PC-3 (cell line): ENCODE data around the gene VNN1. TPM values are rescaled to one million over a fixed set of nuclear protein-coding genes. Genes with fewer than 3 reads are reported as not detected.

Source experiments
- ATAC-seq: fragments of 200-7000 bp; cut with Tn5 transposase; 2 replicates; pipeline ENCODE4 v1.9.1; 2020; ENCODE audit warnings: mild to moderate bottlenecking, moderate library complexity
- BruUV-seq: library from RNA; stranded (reverse); fragments of 400-500 nt; replicated peaks from 2 replicates; lab custom pipeline; 2021; lab: Mats Ljungman, UMichigan
- CTCF ChIA-PET: fragments of 300-600 bp; sonication (Branson Sonifier 250); formaldehyde crosslinking; loops from one replicate; lab custom pipeline; 2022; ENCODE audit warnings: antibody characterized with exemption; lab: Charles Lee
- POLR2A ChIA-PET: fragments of 300-600 bp; sonication (Branson Sonifier 250); formaldehyde crosslinking; loops from one replicate; lab custom pipeline; 2022; ENCODE audit warnings: antibody characterized with exemption; ENCODE audit not compliant: unreplicated experiment; lab: Charles Lee
- DNase-seq: peaks from one replicate; pipeline ENCODE4 v3.0.0-alpha.2; 2015
- H2AFZ ChIP-seq: fragments of 300-600 bp; sonication (generic); 2 replicates; pipeline ENCODE4 v1.6.0; 2016; ENCODE audit warnings: antibody characterized with exemption, low read length
- H3F3A ChIP-seq: fragments of 300-600 bp; sonication (generic); one replicate; pipeline ENCODE4 v1.6.0; 2017; ENCODE audit warnings: antibody characterized with exemption, low read length, control low read depth, mild to moderate bottlenecking; ENCODE audit not compliant: unreplicated experiment
- H3K27ac ChIP-seq: fragments of 300-600 bp; sonication (generic); 2 replicates; pipeline ENCODE4 v1.5.1; 2016; ENCODE audit warnings: mild to moderate bottlenecking, low read length
- H3K27me3 ChIP-seq: fragments of 300-600 bp; sonication (generic); 2 replicates; pipeline ENCODE4 v1.6.1; 2016; ENCODE audit warnings: low read length, mixed read lengths
- H3K36me3 ChIP-seq: fragments of 300-600 bp; sonication (generic); 2 replicates; pipeline ENCODE4 v1.6.1; 2016; ENCODE audit warnings: low read depth, mixed run types, low read length, mixed read lengths
- H3K4me1 ChIP-seq: fragments of 300-600 bp; sonication (generic); 2 replicates; pipeline ENCODE4 v1.5.1; 2016; ENCODE audit warnings: low read length; ENCODE audit not compliant: insufficient read depth
- H3K4me2 ChIP-seq: fragments of 300-600 bp; sonication (generic); 2 replicates; pipeline ENCODE4 v1.6.0; 2016; ENCODE audit warnings: low read length
- H3K4me3 ChIP-seq: fragments of 300-600 bp; sonication (generic); 2 replicates; pipeline ENCODE4 v1.5.1; 2016; ENCODE audit warnings: mild to moderate bottlenecking, low read length, mixed read lengths
- H3K79me2 ChIP-seq: fragments of 300-600 bp; sonication (generic); 2 replicates; pipeline ENCODE4 v1.6.1; 2017; ENCODE audit warnings: low read length, mixed read lengths
- H3K9ac ChIP-seq: fragments of 300-600 bp; sonication (generic); 2 replicates; pipeline ENCODE4 v1.6.0; 2016; ENCODE audit warnings: mild to moderate bottlenecking, low read length
- H3K9me2 ChIP-seq: fragments of 300-600 bp; sonication (generic); replicated peaks from 2 replicates; pipeline ENCODE4 v1.6.1; 2016; ENCODE audit warnings: mixed run types, low read length, mixed read lengths
- H3K9me3 ChIP-seq: fragments of 300-600 bp; sonication (generic); 2 replicates; pipeline ENCODE4 v1.6.1; 2016; ENCODE audit warnings: low read length, mixed read lengths
- H4K20me1 ChIP-seq: fragments of 300-600 bp; sonication (generic); 2 replicates; pipeline ENCODE4 v1.6.1; 2016; ENCODE audit warnings: low read length, mixed read lengths
- CTCF ChIP-seq: fragments of 300-600 bp; sonication (generic); conservative IDR thresholded peaks from 2 replicates; pipeline ENCODE4 v1.5.1; 2017; ENCODE audit warnings: antibody characterized with exemption, low read depth, mild to moderate bottlenecking, low read length
- EZH2 ChIP-seq: fragments of 300-600 bp; sonication (generic); IDR thresholded peaks from one replicate; pipeline ENCODE4 v1.6.1; 2017; ENCODE audit warnings: antibody characterized with exemption, mild to moderate bottlenecking, low read length; ENCODE audit not compliant: unreplicated experiment
- EZH2phosphoT487 ChIP-seq: fragments of 300-600 bp; sonication (generic); IDR thresholded peaks from 2 replicates; pipeline ENCODE4 v1.6.1; 2018; ENCODE audit warnings: mild to moderate bottlenecking, antibody characterized with exemption, low read length, borderline replicate concordance
- intact Hi-C: fragments of 100-400 bp; cut with micrococcal nuclease; formaldehyde crosslinking; loops from 2 replicates; pipeline ENCODE4 v1.9.0; 2023
- total RNA-seq: library from RNA; depleted of rRNA; stranded (reverse); fragments of >200 nt; gene quantifications from 2 replicates; pipeline ENCODE4 v1.2.3, GENCODE V29; 2014

VNN1 gene
- total RNA-seq, 1 experiment from 2014 or later = 0.04 TPM

GRCh38 chr6:132726608-132726975 lies 12.7 kb upstream of the VNN1 start:
- intact Hi-C loops = no loop called here

GRCh38 chr6:132725947-132726607 lies 12.2 kb upstream of the VNN1 start:
- POLR2A ChIA-PET = no interaction called here
- no peaks in the 10 kb centered on the region for H3K36me3 ChIP-seq
- no TSS peak for BruUV-seq

More at GRCh38 chr6:132726608-132726975, 12.7 kb upstream of the VNN1 start:
- CTCF ChIA-PET = no interaction called here
- Histone ChIP-seq H3K79me2 (no peaks in the 10 kb centered on the region), H3F3A (no peaks in the 10 kb centered on the region), H3K27ac (no peak overlapping the region), H3K4me1 (peaks cover 20% of the 10 kb centered on the region), H3K9me3 (no peaks in the 10 kb centered on the region), H4K20me1 (no peaks in the 10 kb centered on the region), H3K27me3 (no peaks in the 10 kb centered on the region), H2AFZ (no peak overlapping the region), H3K9me2 (no peaks in the 10 kb centered on the region), H3K4me2 (no peak overlapping the region), H3K36me3 (no peaks in the 10 kb centered on the region), H3K9ac (no peak overlapping the region), H3K4me3 (no peak overlapping the region)
- no peak for TF ChIP-seq EZH2phosphoT487
- no peak for TF ChIP-seq EZH2
- TF ChIP-seq CTCF = no peak
- POLR2A ChIA-PET = no interaction called here
- no TSS peak for BruUV-seq
- no peak for ATAC-seq
- no peak for DNase-seq

More at GRCh38 chr6:132725947-132726607, 12.2 kb upstream of the VNN1 start:
- no peaks in the 10 kb centered on the region for H3K79me2 ChIP-seq
- no peaks in the 10 kb centered on the region for H3K9me3 ChIP-seq
- CTCF ChIA-PET = no interaction called here
- H3K4me1 ChIP-seq = peaks cover 16% of the 10 kb centered on the region
- no peak overlapping the region for H3K9ac ChIP-seq
- H3K4me2 ChIP-seq = no peak overlapping the region
- H3K9me2 ChIP-seq = no peaks in the 10 kb centered on the region
- no peak for DNase-seq
- no peak overlapping the region for H3K27ac ChIP-seq
- no peaks in the 10 kb centered on the region for H3K27me3 ChIP-seq
- no peak for TF ChIP-seq CTCF
- TF ChIP-seq EZH2 = no peak
- no peak for TF ChIP-seq EZH2phosphoT487
- intact Hi-C loops = no loop called here
- H3K4me3 ChIP-seq = no peak overlapping the region
- no peak overlapping the region for H2AFZ ChIP-seq
- H4K20me1 ChIP-seq = no peaks in the 10 kb centered on the region
- H3F3A ChIP-seq = no peaks in the 10 kb centered on the region
- no peak for ATAC-seq
